ENCODE data around the gene DOCK4. TPM values are rescaled to one million over a fixed set of nuclear protein-coding genes. Genes with fewer than 3 reads are reported as not detected.

The DOCK4 gene
- total RNA-seq, 1 donor from 2014 or later, result 70.9 TPM

- FAIRE-seq (no peak), DNase-seq (ENCODE audit: low spot score in 2 of 2) (no peak)
These were observed 403.9 kb downstream of the DOCK4 start for GRCh38 chr7:111802194-111802772.

GRCh38 chr7:111801277-111801676 lies 404.9 kb downstream of the DOCK4 start:
- no peak for FAIRE-seq
- DNase-seq (ENCODE audit: low spot score in 2 of 2), result no peak

DNA sequence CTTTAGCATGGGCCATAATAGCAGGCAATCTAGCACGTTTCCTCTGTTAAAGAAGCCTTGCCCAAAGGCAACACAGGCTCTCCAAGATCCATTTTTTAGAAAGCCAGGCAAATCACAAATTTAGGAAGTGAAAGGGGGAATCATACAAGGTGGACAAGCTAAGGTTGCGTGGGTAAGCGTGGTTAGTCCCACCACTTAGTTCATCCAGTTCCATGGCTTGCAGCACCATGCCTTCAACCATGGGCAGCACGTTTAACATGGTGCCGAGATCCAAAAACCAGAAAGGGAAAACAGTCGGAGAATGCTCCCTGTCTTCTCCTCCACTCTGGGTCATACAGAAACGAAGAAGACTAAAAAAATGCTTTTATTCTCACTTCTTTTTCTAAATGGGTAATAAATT lies 409.5 kb downstream of the DOCK4 start:
- FAIRE-seq, result no peak
- no peak for DNase-seq (ENCODE audit: low spot score in 2 of 2)

DNA sequence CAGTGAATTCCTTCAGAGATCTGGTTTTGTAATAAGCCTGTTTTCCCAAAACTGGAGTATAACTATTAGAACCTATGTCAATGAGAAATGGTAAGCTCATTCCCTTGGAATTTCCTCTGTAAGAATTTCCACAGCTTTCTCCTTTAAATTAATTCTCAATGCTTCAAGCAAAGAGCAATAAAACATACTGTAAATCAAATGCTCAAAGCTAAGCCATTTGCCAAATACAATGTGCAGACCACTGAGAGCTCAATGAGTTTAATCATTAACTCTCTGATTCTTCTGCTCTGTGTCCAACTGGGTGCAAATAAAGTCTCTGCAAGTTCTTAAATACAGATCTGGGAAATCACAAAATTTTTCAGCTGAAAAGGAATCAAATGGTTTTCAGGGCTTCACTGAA lies 416.3 kb downstream of the DOCK4 start:
- no peak for FAIRE-seq
- no peak for DNase-seq (ENCODE audit: low spot score in 2 of 2)

DNA sequence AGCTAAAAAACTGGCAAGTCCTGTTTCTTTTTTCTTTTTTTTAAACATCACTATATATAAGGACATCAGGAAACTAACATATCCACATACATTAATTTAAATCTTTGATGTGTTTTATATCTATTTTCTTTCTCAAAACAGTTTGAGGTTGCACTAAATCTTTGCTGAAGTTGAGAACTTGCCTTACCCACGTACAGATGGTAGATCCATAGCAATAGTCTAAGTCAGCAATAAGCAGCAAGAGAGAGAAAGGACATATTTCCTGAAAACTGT lies 417.2 kb downstream of the DOCK4 start:
- no peak for FAIRE-seq

GRCh38 chr7:111788286-111789047 lies 417.7 kb downstream of the DOCK4 start:
- FAIRE-seq (no peak), DNase-seq (ENCODE audit: low spot score in 2 of 2) (no peak)

More for the DNA sequence above, 417.2 kb downstream of the DOCK4 start:
- no peak for DNase-seq (ENCODE audit: low spot score in 2 of 2)

GRCh38 chr7:111787741-111788140 lies 418.5 kb downstream of the DOCK4 start:
- no peak for DNase-seq (ENCODE audit: low spot score in 2 of 2)
- no peak for FAIRE-seq

GRCh38 chr7:111787099-111787498 lies 419.1 kb downstream of the DOCK4 start:
- FAIRE-seq, result no peak
- DNase-seq (ENCODE audit: low spot score in 2 of 2), result no peak

GRCh38 chr7:111785076-111785475 lies 421.1 kb downstream of the DOCK4 start:
- no peak for FAIRE-seq
- no peak for DNase-seq (ENCODE audit: low spot score in 2 of 2)

GRCh38 chr7:111784296-111784695 lies 421.9 kb downstream of the DOCK4 start:
- FAIRE-seq, result no peak
- no peak for DNase-seq (ENCODE audit: low spot score in 2 of 2)

GRCh38 chr7:111783854-111784253 lies 422.3 kb downstream of the DOCK4 start:
- FAIRE-seq (no peak), DNase-seq (ENCODE audit: low spot score in 2 of 2) (no peak)

DNA sequence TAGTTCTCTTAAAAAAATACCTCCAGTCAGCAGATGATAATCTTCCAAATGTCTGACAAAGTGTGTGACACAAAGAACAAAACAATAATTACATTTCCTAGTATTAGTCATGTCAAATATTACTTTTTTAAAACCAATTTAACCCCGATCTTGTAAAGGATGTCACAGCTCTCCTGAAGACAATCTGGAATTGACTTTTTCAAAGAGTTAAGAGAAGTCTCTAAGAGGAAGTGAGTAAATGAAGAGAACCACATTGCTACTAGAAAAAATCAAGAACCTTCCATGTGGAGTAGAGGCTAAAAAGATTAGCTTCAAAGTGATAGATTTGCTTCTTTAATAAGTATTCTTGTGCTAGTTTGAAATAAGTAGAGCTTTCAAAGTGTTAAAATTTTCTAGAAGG lies 425.7 kb downstream of the DOCK4 start:
- DNase-seq (ENCODE audit: low spot score in 2 of 2) (no peak), FAIRE-seq (no peak)

DNA sequence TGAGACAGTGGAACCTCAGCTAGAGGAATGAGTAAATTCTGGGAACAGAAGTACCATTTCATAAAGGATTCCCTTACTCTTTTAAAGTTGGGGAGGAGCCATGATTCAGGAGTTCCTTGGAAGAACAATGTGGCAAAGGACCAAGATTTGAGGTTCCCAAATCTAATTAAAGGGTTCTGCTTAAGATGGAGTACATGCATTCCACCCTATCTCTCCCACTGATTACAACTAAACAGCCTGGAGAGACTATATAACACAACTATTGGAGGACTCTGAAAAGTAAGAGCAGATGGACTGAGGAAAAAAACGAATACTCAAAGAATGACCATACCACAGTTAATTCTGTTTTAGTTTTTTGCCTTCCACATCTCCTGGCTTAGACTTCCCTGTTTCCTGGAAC lies 431.0 kb downstream of the DOCK4 start:
- DNase-seq (ENCODE audit: low spot score in 2 of 2) (no peak), FAIRE-seq (no peak)

GRCh38 chr7:111772716-111773115 lies 433.5 kb downstream of the DOCK4 start:
- FAIRE-seq (no peak), DNase-seq (ENCODE audit: low spot score in 2 of 2) (no peak)

GRCh38 chr7:111771638-111772037 lies 434.6 kb downstream of the DOCK4 start:
- DNase-seq (ENCODE audit: low spot score in 2 of 2) (no peak), FAIRE-seq (no peak)

DNA sequence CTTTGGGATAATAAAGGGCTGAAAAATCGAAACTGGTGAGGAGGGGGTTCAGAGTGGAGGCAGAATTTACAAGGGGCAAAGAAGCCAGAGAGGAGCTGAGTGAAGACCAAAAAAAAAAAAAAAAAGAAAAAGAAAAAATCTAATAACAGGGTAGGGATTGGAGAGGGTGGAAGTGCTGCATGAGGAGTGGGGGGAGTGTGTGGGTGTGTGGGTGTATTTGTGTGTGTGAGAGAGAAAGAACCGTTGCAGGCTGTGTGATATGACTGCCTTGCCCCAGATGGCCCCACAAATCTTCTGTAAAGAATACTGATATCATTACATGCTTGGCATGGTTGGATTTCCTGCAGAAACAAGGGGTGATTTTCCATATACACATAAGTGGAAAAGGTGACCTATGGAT lies 436.1 kb downstream of the DOCK4 start:
- DNase-seq (ENCODE audit: low spot score in 2 of 2) (no peak), FAIRE-seq (no peak)

GRCh38 chr7:111765751-111766643 lies 440.2 kb downstream of the DOCK4 start:
- FAIRE-seq (no peak), DNase-seq (ENCODE audit: low spot score in 2 of 2) (no peak)

DNA sequence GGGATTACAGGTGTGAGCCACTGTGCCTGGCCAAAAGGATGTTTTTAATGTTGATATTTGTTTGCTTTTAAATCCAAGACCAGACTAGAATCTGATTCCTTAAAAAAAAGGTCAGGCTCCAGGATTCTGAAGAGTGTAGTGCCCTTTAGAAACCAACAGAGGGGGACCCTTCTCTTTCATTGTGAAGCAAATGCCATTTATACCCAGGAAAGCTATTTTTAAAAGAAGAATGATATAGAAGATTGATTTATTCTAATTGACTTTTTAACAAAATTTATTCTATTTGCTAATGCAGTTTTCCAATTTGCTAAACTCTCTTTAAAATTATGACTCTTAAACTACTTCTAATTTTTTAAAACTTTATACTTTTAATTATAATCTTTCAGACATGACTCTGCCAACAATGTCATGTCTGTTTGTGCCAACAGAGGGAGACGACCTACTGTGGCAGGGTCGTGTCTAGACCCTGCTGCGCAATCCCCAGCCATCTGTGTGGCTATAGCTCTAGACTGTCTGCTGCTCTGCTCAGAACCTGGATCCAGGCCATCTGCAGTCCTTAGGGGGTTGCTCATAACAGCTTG lies 442.9 kb downstream of the DOCK4 start:
- DNase-seq (ENCODE audit: low spot score in 2 of 2), result peak in 1 of 2 donors; percentile 16

GRCh38 chr7:111762799-111763198 lies 443.4 kb downstream of the DOCK4 start:
- FAIRE-seq (no peak), DNase-seq (ENCODE audit: low spot score in 2 of 2) (no peak)

More for the DNA sequence above, 442.9 kb downstream of the DOCK4 start:
- peak; percentile 23 for FAIRE-seq

DNA sequence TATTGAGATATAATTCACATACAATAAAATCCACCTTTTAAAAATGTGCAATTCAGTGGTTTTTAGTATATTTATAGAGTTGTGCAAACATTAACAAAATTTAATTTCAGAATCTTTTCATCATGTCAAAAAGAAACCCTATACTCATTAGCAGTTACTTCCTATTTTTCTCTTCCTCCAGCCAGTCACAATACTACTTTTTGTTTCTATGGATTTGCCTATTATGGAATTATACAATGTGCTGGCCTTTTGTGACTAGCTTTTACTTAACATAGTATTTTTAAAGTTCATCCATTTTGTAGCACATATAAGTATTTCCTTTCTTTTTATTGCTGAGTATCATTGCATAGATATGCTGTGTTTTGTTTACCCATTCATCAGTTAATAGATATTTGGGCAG lies 444.0 kb downstream of the DOCK4 start:
- no peak for FAIRE-seq
- DNase-seq (ENCODE audit: low spot score in 2 of 2), result no peak

- FAIRE-seq, result no peak
- no peak for DNase-seq (ENCODE audit: low spot score in 2 of 2)
These were observed 446.2 kb downstream of the DOCK4 start for GRCh38 chr7:111760043-111760442.
